Hepatic stellate cell (primary cell): Measurements from ENCODE around the gene MX1.
"Not testable (repeated sequence)": the region's sequence is repeated elsewhere in the genome, so short reads cannot be mapped to it uniquely, and the experiment has no call there.

Source experiments
- DNase-seq: peaks from one replicate; pipeline ENCODE4 v3.0.0; 2011; ENCODE audit warnings: low spot score

The MX1 gene

DNA sequence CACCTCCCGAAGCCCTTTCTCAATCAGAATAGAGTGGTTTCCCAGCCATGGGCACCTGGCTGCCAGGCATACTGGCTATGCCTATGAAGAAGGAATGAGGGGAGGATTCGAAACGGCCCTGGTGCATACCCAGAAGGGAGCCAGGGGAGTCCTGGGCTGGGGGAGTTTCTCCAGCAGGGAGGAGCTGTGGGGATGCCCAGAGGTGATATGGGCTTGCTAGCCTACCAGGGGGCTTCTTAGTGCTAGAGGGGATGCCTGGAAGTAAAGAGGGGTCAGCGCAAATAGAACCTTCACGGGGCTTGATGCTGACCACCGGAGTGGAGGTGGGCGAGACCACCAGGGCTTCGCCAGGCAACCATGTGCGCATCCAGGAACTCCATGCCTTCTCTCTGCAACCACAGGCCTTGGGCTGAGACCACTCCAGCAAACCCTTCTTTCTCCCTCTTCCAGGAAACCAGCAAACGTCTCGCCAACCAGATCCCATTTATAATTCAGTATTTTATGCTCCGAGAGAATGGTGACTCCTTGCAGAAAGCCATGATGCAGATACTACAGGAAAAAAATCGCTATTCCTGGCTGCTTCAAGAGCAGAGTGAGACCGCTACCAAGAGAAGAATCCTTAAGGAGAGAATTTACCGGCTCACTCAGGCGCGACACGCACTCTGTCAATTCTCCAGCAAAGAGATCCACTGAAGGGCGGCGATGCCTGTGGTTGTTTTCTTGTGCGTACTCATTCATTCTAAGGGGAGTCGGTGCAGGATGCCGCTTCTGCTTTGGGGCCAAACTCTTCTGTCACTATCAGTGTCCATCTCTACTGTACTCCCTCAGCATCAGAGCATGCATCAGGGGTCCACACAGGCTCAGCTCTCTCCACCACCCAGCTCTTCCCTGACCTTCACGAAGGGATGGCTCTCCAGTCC, 18.2 kb upstream of the MX1 start:
- DNase-seq, result no peak

DNA sequence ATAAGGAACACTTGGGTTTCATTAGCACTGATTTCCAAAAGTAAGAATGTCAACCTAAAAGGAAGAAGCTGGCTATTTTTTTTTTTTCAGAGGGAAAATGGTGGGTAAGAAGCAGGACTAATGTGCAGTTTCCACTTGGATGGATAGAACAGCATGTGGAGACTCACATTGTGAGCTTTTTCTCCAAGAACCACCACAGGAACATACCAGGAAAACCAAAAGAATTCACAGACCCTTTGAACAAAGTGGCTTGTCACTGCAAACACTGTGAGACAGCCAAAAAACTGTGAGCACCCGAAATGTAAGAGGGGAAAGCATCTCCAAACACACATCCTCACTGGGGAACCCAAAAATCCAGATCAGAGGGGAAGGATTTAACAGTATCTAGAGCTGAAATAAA, 15.7 kb upstream of the MX1 start:
- DNase-seq, result no peak

- DNase-seq, result no peak
Measured at GRCh38 chr21:41410767-41411448, 15.1 kb upstream of the MX1 start.

DNA sequence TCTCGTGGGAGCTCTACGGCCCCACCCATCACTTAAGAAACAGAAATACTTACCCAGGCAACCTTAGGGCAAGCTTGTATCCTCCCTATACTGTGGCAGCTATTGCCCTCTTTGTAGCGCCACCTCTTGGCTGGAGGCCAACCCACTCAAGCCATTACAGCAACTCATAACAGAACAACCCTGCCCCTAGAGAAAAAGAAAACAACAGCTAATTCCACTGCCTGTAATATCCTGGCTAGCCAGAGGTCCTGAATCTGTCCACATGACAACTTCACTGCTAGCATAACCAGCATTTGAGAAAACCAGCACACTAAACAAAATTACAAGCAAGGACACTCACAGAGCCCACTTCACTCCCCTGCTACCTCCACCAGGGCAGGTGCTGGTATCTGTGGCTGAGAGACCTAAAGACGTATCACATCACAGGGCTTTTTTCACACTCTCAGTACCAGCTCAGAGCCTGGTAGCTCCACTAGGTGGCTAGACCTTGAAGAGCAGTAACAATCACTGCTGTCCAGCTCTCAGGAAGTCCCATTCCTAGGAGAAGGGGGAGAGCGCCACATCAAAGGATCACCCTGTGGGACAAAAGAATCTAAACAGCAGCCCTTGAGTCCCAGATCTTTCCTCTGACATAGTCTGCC, 14.5 kb upstream of the MX1 start:
- no peak for DNase-seq

- DNase-seq, result not testable (repeated sequence)
Measured at GRCh38 chr21:41417505-41417904, 8.5 kb upstream of the MX1 start.

GRCh38 chr21:41418393-41418792, 7.6 kb upstream of the MX1 start:
- no peak for DNase-seq

DNA sequence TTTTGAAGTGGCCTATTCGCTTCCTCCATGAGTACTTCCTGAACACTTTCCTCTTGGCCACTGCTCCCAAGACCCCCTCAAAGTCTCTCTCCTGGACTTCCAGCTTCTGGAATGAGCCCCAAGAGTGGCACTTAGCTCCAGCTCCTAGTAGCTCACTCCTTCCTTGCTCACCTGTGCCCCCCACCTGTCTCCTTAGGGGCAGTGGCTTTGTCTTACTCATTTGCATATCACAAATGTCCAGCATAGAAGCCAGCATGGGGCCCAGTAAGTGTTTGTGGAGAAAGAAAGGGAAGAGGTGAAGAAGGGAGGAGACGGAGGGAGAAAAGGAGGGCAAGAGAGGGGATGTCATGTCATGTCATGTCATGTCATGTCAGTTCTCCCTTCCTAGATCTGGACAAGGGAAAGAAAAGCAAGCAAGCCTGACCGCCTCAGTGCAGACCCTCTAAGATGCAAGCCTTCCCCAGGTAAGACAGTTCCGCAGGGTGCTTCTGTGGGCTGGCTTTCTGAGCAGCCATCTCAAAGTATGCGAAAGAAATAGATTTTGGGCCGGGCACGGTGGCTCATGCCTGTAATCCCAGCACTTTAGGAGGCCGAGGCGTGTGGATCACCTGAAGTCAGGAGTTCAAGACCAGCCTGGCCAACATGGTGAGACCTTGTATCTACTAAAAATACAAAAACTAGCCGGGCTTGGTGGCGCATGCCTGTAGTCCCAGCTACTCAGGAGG, 6.9 kb upstream of the MX1 start:
- no peak for DNase-seq

DNA sequence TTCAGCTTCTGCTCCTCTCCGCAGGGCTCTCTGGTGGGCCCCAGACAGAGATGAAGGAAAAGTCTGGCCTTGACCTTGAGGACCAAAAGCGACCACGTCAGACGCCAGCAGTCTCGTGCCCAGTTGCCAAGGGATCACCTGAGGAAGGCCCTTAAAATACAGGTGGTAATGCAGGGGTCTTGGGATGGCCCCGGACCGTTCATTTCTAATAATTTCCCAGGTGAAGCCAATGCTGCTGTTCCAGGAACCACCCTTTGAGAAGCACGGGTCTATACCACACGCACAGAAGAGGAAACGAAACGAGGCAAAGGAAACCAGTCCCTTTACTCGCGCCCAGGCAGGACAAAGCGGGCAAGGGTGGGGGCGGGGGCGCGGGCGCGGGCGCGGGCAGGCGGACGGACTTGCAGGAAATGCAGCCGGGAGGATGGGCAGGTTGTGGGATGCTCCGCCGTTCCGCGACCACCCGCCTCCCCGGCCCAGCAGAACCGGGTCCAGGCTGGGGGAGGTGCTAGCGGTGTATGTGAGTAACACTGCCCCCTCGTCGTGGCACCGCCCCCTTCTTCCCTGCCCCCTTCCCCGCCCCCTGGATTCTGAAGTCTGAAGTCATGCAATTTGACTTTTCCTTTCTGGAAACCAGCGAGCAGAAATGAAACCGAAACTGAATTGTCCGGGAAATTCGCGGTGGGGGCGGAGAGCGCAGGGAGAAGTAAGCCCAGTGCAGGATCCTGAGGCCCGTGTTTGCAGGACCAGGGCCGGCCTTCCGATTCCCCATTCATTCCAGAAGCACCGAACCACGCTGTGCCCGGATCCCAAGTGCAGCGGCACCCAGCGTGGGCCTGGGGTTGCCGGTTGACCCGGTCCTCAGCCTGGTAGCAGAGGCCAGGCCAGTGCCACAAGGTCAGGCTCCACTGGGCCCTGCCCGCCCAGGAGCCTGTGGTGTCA, 5.8 kb upstream of the MX1 start:
- DNase-seq, result peak; percentile 91

- DNase-seq, result not testable (repeated sequence)
Measured at GRCh38 chr21:41420998-41421397, 5.0 kb upstream of the MX1 start.

GRCh38 chr21:41422546-41423304, 3.3 kb upstream of the MX1 start:
- DNase-seq, result no peak

GRCh38 chr21:41423305-41423636, 2.8 kb upstream of the MX1 start:
- not testable (repeated sequence) for DNase-seq

DNA sequence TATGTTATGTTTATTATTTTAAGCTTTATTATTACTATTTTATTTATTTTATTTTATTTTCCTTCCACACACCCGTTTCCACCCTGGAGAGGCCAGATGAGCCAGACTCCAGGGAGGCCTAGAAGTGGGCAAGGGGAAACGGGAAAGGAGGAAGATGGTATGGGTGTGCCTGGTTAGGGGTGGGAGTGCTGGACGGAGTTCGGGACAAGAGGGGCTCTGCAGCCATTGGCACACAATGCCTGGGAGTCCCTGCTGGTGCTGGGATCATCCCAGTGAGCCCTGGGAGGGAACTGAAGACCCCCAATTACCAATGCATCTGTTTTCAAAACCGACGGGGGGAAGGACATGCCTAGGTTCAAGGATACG, 468 bp upstream of the MX1 start:
- DNase-seq, result no peak

GRCh38 chr21:41426676-41427404, 801 bp downstream of the MX1 start:
- peak; percentile 27 for DNase-seq

DNA sequence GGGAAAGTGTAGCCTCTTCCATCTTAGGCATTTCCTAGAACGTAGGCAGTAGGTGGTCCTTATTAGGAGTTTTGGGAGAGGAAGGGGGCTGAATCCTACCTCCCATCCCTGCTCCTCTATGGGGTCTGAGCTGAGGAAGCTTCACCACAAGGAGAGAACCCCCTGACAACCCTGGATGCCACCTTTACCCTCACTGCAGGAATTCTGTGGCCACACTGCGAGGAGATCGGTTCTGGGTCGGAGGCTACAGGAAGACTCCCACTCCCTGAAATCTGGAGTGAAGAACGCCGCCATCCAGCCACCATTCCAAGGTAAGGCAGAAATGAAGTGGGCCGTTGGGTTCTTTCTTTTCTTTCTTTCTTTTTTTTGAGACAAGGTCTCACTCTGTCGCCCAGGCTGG, 1.5 kb downstream of the MX1 start:
- no peak for DNase-seq

DNA sequence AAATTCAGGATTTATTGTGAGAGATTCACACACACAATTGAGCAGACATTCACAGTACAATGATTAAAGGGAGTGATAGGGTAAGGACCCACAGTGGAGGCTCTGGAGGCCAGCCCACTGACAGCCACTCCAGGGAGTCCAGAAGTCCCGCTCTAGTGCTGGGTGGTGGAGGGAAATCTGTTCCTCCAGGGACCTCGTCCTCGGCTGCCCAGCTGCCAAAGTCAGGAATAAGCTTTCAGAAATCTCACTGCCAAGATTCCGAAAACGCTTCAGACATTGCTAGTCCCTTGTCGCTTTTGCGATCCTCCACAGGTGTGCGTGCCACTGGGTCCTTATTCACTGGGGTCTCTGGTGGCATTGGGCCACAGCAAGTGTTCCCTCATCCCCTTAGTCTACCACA, 2.3 kb downstream of the MX1 start:
- no peak for DNase-seq

- no peak for DNase-seq
Measured at GRCh38 chr21:41428847-41429246, 2.8 kb downstream of the MX1 start.

DNA sequence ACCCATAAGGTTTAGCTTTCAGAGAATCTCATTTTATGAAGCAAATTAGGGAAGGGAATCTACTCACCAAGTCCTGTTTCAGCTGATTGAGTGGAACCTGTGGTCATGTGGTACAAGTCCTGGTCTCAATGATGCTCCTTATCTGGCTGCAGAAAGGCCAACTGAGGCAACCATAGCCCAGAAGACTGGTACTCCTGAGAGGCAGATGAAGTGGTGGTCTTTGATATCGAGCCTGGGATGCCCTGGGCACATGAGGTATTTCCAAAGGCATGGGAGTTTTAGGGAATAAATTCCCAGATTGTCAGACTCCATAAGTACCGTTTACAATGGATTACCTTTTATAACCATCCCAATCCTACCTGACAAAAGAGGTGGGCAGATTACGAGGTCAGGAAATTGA, 3.3 kb downstream of the MX1 start:
- DNase-seq, result no peak

- DNase-seq, result no peak
Measured at GRCh38 chr21:41429925-41430491, 4.0 kb downstream of the MX1 start.

DNA sequence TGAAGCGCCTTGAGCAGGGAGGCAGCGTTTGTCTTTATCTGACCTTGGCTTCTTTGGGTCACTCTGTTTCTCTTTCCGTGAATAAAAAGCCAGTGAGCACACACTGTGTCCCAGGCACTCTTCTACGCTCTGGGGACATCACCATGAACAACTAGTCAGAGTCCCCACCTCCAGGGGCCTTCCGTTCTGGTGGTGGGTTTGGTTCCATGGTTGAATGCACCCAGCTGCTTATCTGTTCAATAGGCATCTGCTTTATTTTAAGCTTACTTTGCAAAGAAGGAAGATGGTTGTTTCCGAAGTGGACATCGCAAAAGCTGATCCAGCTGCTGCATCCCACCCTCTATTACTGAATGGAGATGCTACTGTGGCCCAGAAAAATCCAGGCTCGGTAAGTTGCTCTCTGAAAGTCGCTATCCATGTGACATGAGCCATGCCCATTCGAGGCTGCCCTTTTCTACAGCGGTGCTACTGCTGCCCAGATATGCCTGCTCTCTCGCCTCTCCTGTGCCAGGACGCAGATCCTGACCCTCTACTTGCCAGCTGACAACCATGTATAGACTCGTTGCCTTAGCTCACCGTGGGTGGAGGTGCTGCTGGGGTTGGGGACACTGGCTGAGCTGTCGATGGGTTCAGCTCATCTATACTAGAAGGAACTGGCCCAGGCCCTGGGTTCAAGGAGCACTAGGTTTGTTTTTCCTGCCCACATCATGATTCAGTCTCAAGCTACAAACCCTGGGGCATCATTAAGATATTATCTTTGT, 5.9 kb downstream of the MX1 start:
- no peak for DNase-seq
